Adrenal gland (tissue), 19 donors: ENCODE results near the gene ZNF835. TPM values are rescaled to one million over a fixed set of nuclear protein-coding genes. Genes with fewer than 3 reads are reported as not detected.

Experiments
- DNase-seq, 7 donors: peaks; one replicate each; pipeline ENCODE4 v3.0.0-alpha.2; 2019 to 2020
- H3K27ac ChIP-seq, 5 donors: fragments of 200-600 bp; sonication (generic) in 4 of 5; 1 replicate in 3 of 5; 2 replicates in 2 of 5; pipeline versions ENCODE4 v1.5.1 to v1.8.0; 2016 to 2020; ENCODE audit warnings: mild to moderate bottlenecking in 1 of 5
- H3K27me3 ChIP-seq: fragments of 200-600 bp; 2 replicates; pipeline ENCODE4 v1.8.0; 2021
- H3K36me3 ChIP-seq, 2 donors: fragments of 200-600 bp; replicated peaks in 1 of 2; 1 replicate in 1 of 2; 2 replicates in 1 of 2; pipeline versions ENCODE4 v1.5.1 to v1.8.0; 2018 to 2022
- H3K4me1 ChIP-seq, 2 donors: fragments of 200-600 bp; replicated peaks in 1 of 2; 1 replicate in 1 of 2; 2 replicates in 1 of 2; pipeline versions ENCODE4 v1.5.1 to v1.8.0; 2018 to 2021
- H3K4me3 ChIP-seq, 4 donors: fragments of 200-600 bp; sonication (generic) in 3 of 4; one replicate each; pipeline ENCODE4 v1.5.1; 2016 to 2018
- H3K9me3 ChIP-seq, 3 donors: fragments of 200-600 bp; sonication (generic) in 1 of 3; replicated peaks in 1 of 3; 1 replicate in 2 of 3; 2 replicates in 1 of 3; pipeline versions ENCODE4 v1.5.1 to v1.8.0; 2016 to 2021
- CTCF ChIP-seq, 6 experiments: fragments of 450-650 bp in 4 of 6; fragments of 200-600 bp in 2 of 6; sonication (generic) in 1 of 6; IDR thresholded peaks; 1 replicate in 5 of 6; 2 replicates in 1 of 6; pipeline versions ENCODE4 v1.5.1 to v1.8.0; 2016 to 2021; ENCODE audit warnings: antibody characterized with exemption in 6 of 6, mild to moderate bottlenecking in 2 of 6, moderate library complexity in 1 of 6
- POLR2A ChIP-seq, 2 donors: fragments of 450-650 bp; IDR thresholded peaks; one replicate each; pipeline ENCODE4 v1.6.1; 2017; ENCODE audit warnings: antibody characterized with exemption in 2 of 2, mild to moderate bottlenecking in 2 of 2, moderate library complexity in 1 of 2
- WGBS, 4 donors: extraction: QIAGEN DNeasy Blood & Tissue Kit in 2 of 4; methylation state at CpG; one replicate each; pipeline versions ENCODE4 v1.1.5 to v1.1.7; 2013 to 2017; 5-methylcytosine and 5-hydroxymethylcytosine counted together
- intact Hi-C, 2 donors: fragments of 100-400 bp; cut with DNase I; formaldehyde crosslinking; loops; one replicate each; pipeline versions ENCODE4 v1.14.1 to v1.15.0; 2022 to 2023
- long read RNA-seq, 10 donors: library from polyadenylated mRNA in 3 of 10; unstranded in 2 of 10; stranded (forward) in 1 of 10; transcript quantifications; one replicate each; pipeline ENCODE4 v2.0.0 and lab custom pipeline, GENCODE V29; 2021 to 2026
- polyA plus RNA-seq, 3 donors: library from polyadenylated mRNA; stranded (reverse); fragments of 200-250 nt in 2 of 3; fragments of 350-450 nt in 1 of 3; fragmentation: Illumina TruSeq in 1 of 3; extraction: RNeasy Lipid Tissue Mini Kit (QIAGEN cat#74804) in 1 of 3; gene quantifications; one replicate each; pipeline ENCODE4 v1.2.3, GENCODE V29; 2013 to 2014
- total RNA-seq, 9 donors: library from RNA; depleted of rRNA in 4 of 9; stranded (reverse); fragments of >200 nt in 4 of 9; fragments of 120-200 nt in 1 of 9; fragmentation: NEBNext Ultra II Directional in 1 of 9; extraction: Animal tissue kit (Norgen Biotek cat#: 25700) in 1 of 9; gene quantifications; one replicate each; pipeline versions ENCODE4 v1.1.0 to v1.2.4, GENCODE V29; 2013 to 2023
- donor health status: healthy with polysubstance abuse.
- donor health status: Bipolar disorder and iron deficiency.
- donor health status: DM: yes; HTN: yes; CAD: no.
- donor health status: DM: no; HTN: no; CAD: no.
- donor health status: DM: no; HTN: no; CAD: no.
- donor health status: DM: yes; HTN: yes; CAD: no.

Gene ZNF835
- 10 to 100 TPM in 1 of 9 donors, 1 to 10 TPM in 8; 2.4 to 37.5 (median 5.1) TPM for total RNA-seq
- 1 to 10 TPM in 1 of 3 donors, under 1 TPM in 2; 0.30 to 1.0 (median 0.97) TPM for polyA plus RNA-seq
- long read RNA-seq, donor 1: 0 reads
- long read RNA-seq, donor 2, partial matches to known transcripts: 0 of 1 reads
- long read RNA-seq, donor 2, other reads (novel, unspliced or antisense): 0 of 1 reads
- long read RNA-seq, donor 3: 0 reads
- long read RNA-seq, donor 4, partial matches to known transcripts: 0 of 1 reads
- long read RNA-seq, donor 4, other reads (novel, unspliced or antisense): 0 of 1 reads
- long read RNA-seq, donor 5, transcript ZNF835-201 (2 exons, 3,450 nt): major isoform, 6 of 9 reads
- long read RNA-seq, donor 5, partial matches to known transcripts: 0 of 9 reads
- long read RNA-seq, donor 5, other reads (novel, unspliced or antisense): 1 of 9 reads
- long read RNA-seq, donor 6: 0 reads
- long read RNA-seq, donor 7: 0 reads
- long read RNA-seq, donor 8, partial matches to known transcripts: 0 of 2 reads
- long read RNA-seq, donor 8, other reads (novel, unspliced or antisense): 0 of 2 reads
- long read RNA-seq, donor 9: 0 reads
- long read RNA-seq, donor 10: 0 reads

DNA sequence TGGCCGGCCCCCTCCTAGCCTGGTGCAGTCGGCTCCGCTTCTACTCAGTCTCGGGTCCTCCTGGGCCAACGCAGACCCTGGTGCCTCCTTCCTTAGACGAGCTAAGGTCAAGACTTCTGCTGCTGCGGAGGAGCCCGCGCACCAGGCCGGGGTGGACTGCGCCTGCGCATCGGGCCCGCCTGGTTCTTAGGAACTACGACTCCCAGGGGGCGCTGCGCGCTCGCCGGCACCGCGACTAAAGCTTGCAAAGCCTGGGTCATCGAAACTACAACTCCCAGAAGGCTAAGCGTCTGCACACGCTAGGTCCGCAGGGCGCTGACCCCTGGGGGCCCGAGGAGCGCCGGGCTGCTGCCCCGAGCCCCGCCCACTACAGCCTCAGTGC, at the start of gene ZNF835:
TSS of gene ZNF835 (minus strand) at position 145 of the 382 bp plus-strand sequence. CDS start 6,559 bp downstream, outside the sequence.
- no peaks in the 10 kb centered on the region for H3K27me3 ChIP-seq
- intact Hi-C loops: no loop called here
- peak within 1 kb of the TSS in 1 of 5 donors; percentile 46 for H3K27ac ChIP-seq
- no peaks in the 10 kb centered on the region for H3K9me3 ChIP-seq
- peak; percentile 89 to 97 (median 96) for DNase-seq
- WGBS, 4 donors: 0 to 3% (median 1%) methylated on average over 7 to 32 of the region's 32 CpGs; no CpG with 5 or more reads in 1 of the 4 donors
- TF ChIP-seq CTCF (IDR thresholded peaks at IDR 0.05) (peak in 5 of 6 experiments; percentile 11 to 48 (median 36)), POLR2A (IDR thresholded peaks at IDR 0.05) (peak in 1 of 2 donors; percentile 32)
- H3K4me3 ChIP-seq: peak within 1 kb of the TSS; percentile 42 to 95 (median 66)
- H3K36me3 ChIP-seq: no peaks in the 10 kb centered on the region
- peaks cover 8 to 17% of the 10 kb centered on the region in 2 donors for H3K4me1 ChIP-seq

GRCh38 chr19:56720281-56720680, 48.7 kb upstream of the ZNF835 start:
- no peaks in the 10 kb centered on the region for H3K27me3 ChIP-seq
- peak; percentile 54 to 93 (median 70) for DNase-seq
- intact Hi-C loops: no loop called here
- H3K9me3 ChIP-seq: no peaks in the 10 kb centered on the region
- TF ChIP-seq POLR2A (IDR thresholded peaks at IDR 0.05) (no peak), CTCF (IDR thresholded peaks at IDR 0.05) (no peak)
- H3K36me3 ChIP-seq: no peaks in the 10 kb centered on the region
- 6 to 19% (median 10%) methylated on average over 3 of the region's 3 CpGs for WGBS, 4 donors
- no peaks in the 10 kb centered on the region for H3K4me1 ChIP-seq
- no peak overlapping the region for H3K4me3 ChIP-seq
- peak overlapping the region in 1 of 5 donors; percentile 64 for H3K27ac ChIP-seq

DNA sequence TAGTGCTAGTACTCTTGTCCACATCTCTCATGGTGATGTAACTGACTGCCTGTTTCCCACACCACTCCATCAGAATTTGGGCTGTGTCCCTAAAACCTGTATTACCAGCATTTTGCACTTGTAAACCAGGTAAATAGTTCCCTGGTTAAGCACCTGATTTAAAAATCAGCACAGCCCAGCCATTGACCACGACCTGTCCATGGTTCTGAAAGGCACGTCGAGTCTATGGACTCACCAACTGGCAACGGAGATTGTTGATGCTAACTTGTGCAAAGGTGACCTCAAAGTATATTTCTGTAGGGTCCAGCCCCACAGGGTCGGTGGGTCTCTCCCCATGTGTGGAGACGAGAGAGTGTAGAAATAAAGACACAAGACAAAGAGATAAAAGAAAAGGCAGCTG, 46.7 kb upstream of the ZNF835 start:
- Histone ChIP-seq H3K4me3 (no peak overlapping the region), H3K4me1 (no peaks in the 10 kb centered on the region), H3K27ac (no peak overlapping the region), H3K36me3 (no peaks in the 10 kb centered on the region), H3K27me3 (no peaks in the 10 kb centered on the region), H3K9me3 (no peaks in the 10 kb centered on the region)
- intact Hi-C loops: no loop called here
- no peak for DNase-seq
- whole genome bisulfite sequencing, 4 donors: 40 to 56% (median 49%) methylated on average over 6 of the region's 6 CpGs
- no peak for TF ChIP-seq CTCF (IDR thresholded peaks at IDR 0.05)
- TF ChIP-seq POLR2A (IDR thresholded peaks at IDR 0.05): no peak

GRCh38 chr19:56712611-56713276, 41.2 kb upstream of the ZNF835 start:
- TF ChIP-seq POLR2A (IDR thresholded peaks at IDR 0.05): no peak
- no peak for TF ChIP-seq CTCF (IDR thresholded peaks at IDR 0.05)
- no peaks in the 10 kb centered on the region for H3K27me3 ChIP-seq
- no peak overlapping the region for H3K4me3 ChIP-seq
- H3K36me3 ChIP-seq: no peaks in the 10 kb centered on the region
- intact Hi-C loops: no loop called here
- H3K4me1 ChIP-seq: no peaks in the 10 kb centered on the region
- peak in 2 of 7 donors; percentile 9 to 70 for DNase-seq
- no peak overlapping the region for H3K27ac ChIP-seq
- no peaks in the 10 kb centered on the region for H3K9me3 ChIP-seq
- 15 to 30% (median 26%) methylated on average over 9 of the region's 9 CpGs for WGBS, 4 donors
